Osteoblast (primary cell): ENCODE measurements around the gene KRT6A. TPM values are rescaled to one million over a fixed set of nuclear protein-coding genes. Genes with fewer than 3 reads are reported as not detected.
"Not testable (repeated sequence)": the region's sequence is repeated elsewhere in the genome, so short reads cannot be mapped to it uniquely, and the experiment has no call there.

Experiments used
- DNase-seq: peaks from one replicate; pipeline ENCODE4 v3.0.0; 2011; ENCODE audit warnings: low spot score, mixed read lengths; ENCODE audit not compliant: insufficient read length; ENCODE audit errors: missing footprints
- H2AFZ ChIP-seq: 2 replicates; pipeline ENCODE4 v1.6.0; 2011; ENCODE audit warnings: mild to moderate bottlenecking, low read length
- H3K27ac ChIP-seq: 2 replicates; pipeline ENCODE4 v1.5.1; 2011; ENCODE audit warnings: mild to moderate bottlenecking, low read depth, low read length, moderate library complexity
- H3K27me3 ChIP-seq: 2 replicates; pipeline ENCODE4 v1.6.0; 2012; ENCODE audit warnings: mild to moderate bottlenecking, control low read depth, inconsistent platforms, low read length, moderate library complexity; ENCODE audit not compliant: insufficient read depth
- H3K36me3 ChIP-seq: 2 replicates; pipeline ENCODE4 v1.5.1; 2011; ENCODE audit warnings: mild to moderate bottlenecking, low read length, control low read depth, moderate library complexity; ENCODE audit not compliant: insufficient read depth
- H3K4me1 ChIP-seq: 2 replicates; pipeline ENCODE4 v1.5.1; 2011; ENCODE audit warnings: mild to moderate bottlenecking, low read length, control low read depth, moderate library complexity; ENCODE audit not compliant: insufficient read depth
- H3K4me2 ChIP-seq: 2 replicates; pipeline ENCODE4 v1.6.0; 2011; ENCODE audit warnings: mild to moderate bottlenecking, low read length; ENCODE audit not compliant: insufficient read depth
- H3K4me3 ChIP-seq: fragments of 200-600 bp; sonication (generic); 3 replicates; pipeline ENCODE4 v1.5.1; 2012; ENCODE audit warnings: mild to moderate bottlenecking, low read length, inconsistent platforms; ENCODE audit not compliant: insufficient read depth
- H3K79me2 ChIP-seq: 2 replicates; pipeline ENCODE4 v1.6.0; 2012; ENCODE audit warnings: mild to moderate bottlenecking, low read length, control low read depth, inconsistent platforms; ENCODE audit not compliant: insufficient read depth
- H3K9me3 ChIP-seq: 2 replicates; pipeline ENCODE4 v1.5.1; 2011; ENCODE audit warnings: low read depth, low read length, control low read depth
- H4K20me1 ChIP-seq: 2 replicates; pipeline ENCODE4 v1.6.0; 2012; ENCODE audit warnings: mild to moderate bottlenecking, low read length, control low read depth; ENCODE audit not compliant: insufficient read depth
- total RNA-seq: library from RNA; depleted of rRNA; stranded (reverse); fragments of >200 nt; gene quantifications from 2 replicates; pipeline ENCODE4 v1.2.3, GENCODE V29; 2012
- TF ChIP-seq, protein P1 (sequence below): IDR thresholded peaks from 2 replicates; pipeline ENCODE4 v1.5.1; 2011; ENCODE audit warnings: mild to moderate bottlenecking, low read depth, low read length, moderate library complexity; ENCODE audit errors: extremely low read depth

The KRT6A gene
- total RNA-seq, 1 donor: 0.72 TPM

DNA sequence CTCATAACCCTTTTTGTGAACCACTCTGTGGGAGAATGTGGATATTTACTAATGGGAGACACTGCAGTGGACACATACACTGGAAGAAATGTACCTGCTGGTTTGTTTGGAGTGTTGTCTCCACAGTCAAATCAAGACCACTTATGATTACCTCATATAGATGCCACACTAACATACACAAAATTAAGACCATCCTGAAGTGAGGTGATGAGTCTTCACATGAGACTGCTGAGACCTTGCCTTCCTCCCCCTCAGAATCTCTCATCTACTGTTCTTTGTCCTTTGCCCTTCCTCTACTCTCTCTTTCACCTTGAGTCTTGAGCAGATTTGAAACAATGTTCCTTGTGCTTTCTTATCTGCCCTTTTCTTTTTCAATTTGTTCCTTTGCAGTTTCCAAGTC, 4.3 kb downstream of the KRT6A start:
- DNase-seq: no peak
- no peaks in the 10 kb centered on the region for H3K9me3 ChIP-seq
- H2AFZ ChIP-seq: no peak overlapping the region
- peaks cover 2% of the 10 kb centered on the region for H3K4me1 ChIP-seq
- TF ChIP-seq, protein P1, sequence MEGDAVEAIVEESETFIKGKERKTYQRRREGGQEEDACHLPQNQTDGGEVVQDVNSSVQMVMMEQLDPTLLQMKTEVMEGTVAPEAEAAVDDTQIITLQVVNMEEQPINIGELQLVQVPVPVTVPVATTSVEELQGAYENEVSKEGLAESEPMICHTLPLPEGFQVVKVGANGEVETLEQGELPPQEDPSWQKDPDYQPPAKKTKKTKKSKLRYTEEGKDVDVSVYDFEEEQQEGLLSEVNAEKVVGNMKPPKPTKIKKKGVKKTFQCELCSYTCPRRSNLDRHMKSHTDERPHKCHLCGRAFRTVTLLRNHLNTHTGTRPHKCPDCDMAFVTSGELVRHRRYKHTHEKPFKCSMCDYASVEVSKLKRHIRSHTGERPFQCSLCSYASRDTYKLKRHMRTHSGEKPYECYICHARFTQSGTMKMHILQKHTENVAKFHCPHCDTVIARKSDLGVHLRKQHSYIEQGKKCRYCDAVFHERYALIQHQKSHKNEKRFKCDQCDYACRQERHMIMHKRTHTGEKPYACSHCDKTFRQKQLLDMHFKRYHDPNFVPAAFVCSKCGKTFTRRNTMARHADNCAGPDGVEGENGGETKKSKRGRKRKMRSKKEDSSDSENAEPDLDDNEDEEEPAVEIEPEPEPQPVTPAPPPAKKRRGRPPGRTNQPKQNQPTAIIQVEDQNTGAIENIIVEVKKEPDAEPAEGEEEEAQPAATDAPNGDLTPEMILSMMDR: no peak
- no peaks in the 10 kb centered on the region for H4K20me1 ChIP-seq
- no peak overlapping the region for H3K27ac ChIP-seq
- H3K79me2 ChIP-seq: no peaks in the 10 kb centered on the region
- H3K4me3 ChIP-seq: no peak overlapping the region
- no peak overlapping the region for H3K4me2 ChIP-seq
- H3K27me3 ChIP-seq: peaks cover 39% of the 10 kb centered on the region
- no peaks in the 10 kb centered on the region for H3K36me3 ChIP-seq

DNA sequence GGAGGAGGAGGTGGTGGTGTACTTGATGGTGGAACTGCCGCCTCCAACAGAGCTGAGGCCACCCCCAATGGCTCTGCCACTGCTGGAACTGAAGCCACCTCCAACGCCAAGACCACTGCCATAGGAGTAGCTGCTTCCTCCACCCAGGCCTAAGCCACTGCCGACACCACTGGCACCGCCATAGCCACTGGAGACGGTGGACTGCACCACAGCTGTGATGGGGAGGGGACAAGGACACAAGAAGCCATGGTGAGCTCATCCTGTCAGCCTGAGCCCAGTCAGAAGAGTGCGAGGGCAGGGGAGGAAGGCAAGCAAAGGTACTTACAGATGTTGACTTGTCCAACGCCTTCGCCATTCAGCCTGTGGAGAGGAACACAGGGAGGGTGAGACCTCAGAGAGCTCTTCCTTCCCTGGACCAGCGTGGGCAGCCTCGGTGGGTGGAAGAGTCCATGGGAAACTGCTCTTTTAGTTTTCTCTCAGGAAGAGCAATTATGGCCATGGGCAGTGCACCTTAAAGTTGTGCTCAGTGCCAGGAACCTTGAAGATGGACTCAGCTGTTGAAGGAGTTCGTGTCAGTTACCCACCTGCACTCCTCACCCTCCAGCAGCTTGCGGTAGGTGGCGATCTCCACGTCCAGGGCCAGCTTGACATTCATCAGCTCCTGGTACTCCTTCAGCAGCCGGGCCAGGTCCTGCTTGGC, 5.2 kb downstream of the KRT6A start:
- H3K36me3 ChIP-seq, H2AFZ ChIP-seq, H3K4me2 ChIP-seq, H4K20me1 ChIP-seq, H3K4me3 ChIP-seq, H3K79me2 ChIP-seq, H3K4me1 ChIP-seq, DNase-seq, H3K9me3 ChIP-seq, H3K27ac ChIP-seq: not testable (repeated sequence)
- H3K27me3 ChIP-seq: peaks cover 41% of the 10 kb centered on the region

DNA sequence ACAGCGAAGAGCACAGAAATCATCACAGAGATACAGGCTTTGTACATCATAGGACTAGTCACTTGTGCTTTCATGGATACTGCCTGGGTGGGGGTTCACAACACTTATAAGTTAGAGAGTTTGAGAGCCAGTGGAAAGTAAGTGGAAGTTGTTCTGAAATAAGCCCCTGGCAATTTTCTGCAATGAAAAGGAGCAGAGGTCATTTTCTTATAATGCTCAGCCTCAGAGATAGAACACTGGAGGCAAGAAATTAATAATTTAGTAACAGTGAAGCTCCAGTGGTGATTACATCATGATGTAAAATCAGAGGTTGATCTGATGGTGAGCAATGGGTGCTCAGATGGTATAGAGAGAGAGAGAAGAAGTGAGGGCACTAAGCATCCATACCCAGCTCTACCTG, 5.8 kb downstream of the KRT6A start:
- no peak overlapping the region for H3K4me2 ChIP-seq
- DNase-seq: no peak
- H3K9me3 ChIP-seq: no peaks in the 10 kb centered on the region
- no peaks in the 10 kb centered on the region for H3K4me1 ChIP-seq
- H3K27me3 ChIP-seq: peaks cover 46% of the 10 kb centered on the region
- H4K20me1 ChIP-seq: no peaks in the 10 kb centered on the region
- H3K36me3 ChIP-seq: no peaks in the 10 kb centered on the region
- H2AFZ ChIP-seq: no peak overlapping the region
- H3K4me3 ChIP-seq: no peak overlapping the region
- H3K27ac ChIP-seq: no peak overlapping the region
- no peaks in the 10 kb centered on the region for H3K79me2 ChIP-seq
- TF ChIP-seq, protein P1: no peak

DNA sequence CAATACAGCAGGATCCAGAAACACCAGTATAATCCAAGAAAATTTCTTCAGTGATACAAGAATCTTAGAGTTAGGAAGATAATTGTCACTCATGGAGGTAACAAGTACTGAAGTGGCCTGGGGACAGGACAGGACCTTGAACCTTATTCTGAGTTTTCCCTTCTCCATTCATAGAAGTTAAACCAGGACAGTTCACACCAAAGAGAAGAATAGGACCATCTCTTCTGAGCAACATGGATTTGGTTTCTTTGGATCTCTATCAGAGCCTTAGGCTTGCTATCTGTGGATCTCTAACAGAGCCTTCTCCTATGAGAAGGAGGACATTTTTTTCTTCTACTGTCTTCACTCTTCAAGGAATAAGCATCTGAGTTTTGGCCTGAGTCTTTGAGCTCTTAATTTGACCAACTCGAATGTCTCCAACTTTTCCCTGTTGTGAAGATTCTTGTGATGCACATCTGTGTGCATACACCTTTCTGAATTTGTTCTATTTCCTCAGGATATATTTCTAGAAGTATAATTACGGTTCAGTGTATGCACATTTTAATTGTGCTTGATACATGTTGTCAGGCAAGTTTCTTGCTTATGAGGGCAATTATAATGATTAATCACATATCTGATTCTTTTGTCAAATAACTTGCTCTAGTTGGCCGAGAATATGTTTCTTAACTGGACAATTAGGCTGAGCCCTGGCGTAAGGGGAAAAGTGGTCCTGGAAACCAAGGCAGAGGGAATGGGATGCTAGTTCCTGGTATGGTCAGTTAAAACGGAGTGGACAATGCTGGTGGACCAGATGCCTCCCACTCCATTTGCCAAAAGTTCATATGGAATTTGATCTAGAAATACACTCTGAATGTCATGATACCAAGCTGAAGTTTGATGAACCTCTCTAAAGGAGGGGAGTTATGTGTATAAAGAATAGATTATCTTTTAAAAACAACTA, 6.6 kb downstream of the KRT6A start:
- Histone ChIP-seq H3K79me2 (no peaks in the 10 kb centered on the region), H3K27me3 (peaks cover 41% of the 10 kb centered on the region), H3K9me3 (no peaks in the 10 kb centered on the region), H3K27ac (no peak overlapping the region), H3K4me1 (no peaks in the 10 kb centered on the region), H3K4me3 (no peak overlapping the region), H4K20me1 (no peaks in the 10 kb centered on the region), H2AFZ (no peak overlapping the region), H3K36me3 (no peaks in the 10 kb centered on the region), H3K4me2 (no peak overlapping the region)
- TF ChIP-seq, protein P1: no peak
- no peak for DNase-seq
